ENCODE measurements around the gene ITGA2B.
"Not testable (repeated sequence)": the region's sequence is repeated elsewhere in the genome, so short reads cannot be mapped to it uniquely, and the experiment has no call there.

The ITGA2B gene

GRCh38 chr17:44389281-44389680 is at the start of gene ITGA2B:
ITGA2B (minus strand) TSS chr17:44389649; CDS start chr17:44389473, 176 bp downstream.
- DNase-seq, result no peak

GRCh38 chr17:44439168-44439567 is 49.7 kb upstream of the ITGA2B start:
- no peak for DNase-seq

GRCh38 chr17:44438636-44439035 is 49.2 kb upstream of the ITGA2B start:
- peak; percentile 49 for DNase-seq

GRCh38 chr17:44436336-44436735 is 46.9 kb upstream of the ITGA2B start:
- DNase-seq, result no peak

- no peak for DNase-seq
Observed at GRCh38 chr17:44432254-44433157, 43.1 kb upstream of the ITGA2B start.

GRCh38 chr17:44424828-44425461 is 35.5 kb upstream of the ITGA2B start:
- DNase-seq, result peak; percentile 55

- DNase-seq, result peak; percentile 81
Observed at GRCh38 chr17:44417553-44417952, 28.1 kb upstream of the ITGA2B start.

GRCh38 chr17:44416558-44417289 is 27.3 kb upstream of the ITGA2B start:
- DNase-seq, result no peak

GRCh38 chr17:44414394-44415155 is 25.1 kb upstream of the ITGA2B start:
- DNase-seq, result no peak

GRCh38 chr17:44409309-44410028 is 20.0 kb upstream of the ITGA2B start:
- DNase-seq, result no peak

- DNase-seq, result no peak
Observed at GRCh38 chr17:44408786-44409185, 19.3 kb upstream of the ITGA2B start.

- DNase-seq, result peak; percentile 82
Observed at GRCh38 chr17:44402564-44403172, 13.2 kb upstream of the ITGA2B start.

- peak; percentile 15 for DNase-seq
Observed at GRCh38 chr17:44400226-44400847, 10.9 kb upstream of the ITGA2B start.

GRCh38 chr17:44398692-44399691 is 9.5 kb upstream of the ITGA2B start:
- DNase-seq, result no peak

- DNase-seq, result no peak
Observed at GRCh38 chr17:44397479-44398440, 8.3 kb upstream of the ITGA2B start.

- DNase-seq, result no peak
Observed at GRCh38 chr17:44396946-44397345, 7.5 kb upstream of the ITGA2B start.

GRCh38 chr17:44394833-44395232 is 5.4 kb upstream of the ITGA2B start:
- no peak for DNase-seq

GRCh38 chr17:44394112-44394511 is 4.7 kb upstream of the ITGA2B start:
- DNase-seq, result not testable (repeated sequence)

Data from activated CD4-positive, alpha-beta T cell treated with anti-CD3 and anti-CD28 coated beads, Interleukin-10, Interleukin-2, amounts not matched to agents 100 ng/mL and 50 ng/mL, durations not matched to agents 16 hours and 8 hours (primary cell).